Measurements from ENCODE around the gene LPP.

The LPP gene

DNA sequence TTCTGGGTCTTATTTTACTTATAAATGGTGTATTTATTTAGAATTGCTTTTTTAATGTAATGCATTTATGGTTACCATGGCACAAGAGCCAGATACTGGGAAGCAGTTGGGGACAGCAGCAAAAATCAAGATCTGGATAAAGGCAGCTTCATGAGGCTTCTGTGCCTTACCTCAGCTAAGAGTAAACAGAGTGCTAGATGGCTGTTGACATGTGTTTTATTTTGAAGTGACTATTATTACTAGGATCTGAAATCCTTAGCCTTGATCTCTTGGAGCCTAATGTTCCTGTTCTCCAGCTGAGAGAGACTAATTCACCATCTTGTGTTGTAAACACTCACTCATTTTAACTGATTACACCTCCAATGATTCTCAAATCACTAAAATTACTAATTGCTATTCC, 317.8 kb downstream of the LPP start:
- H3K9me3 ChIP-seq (ENCODE audit: low read length), result no peaks in the 10 kb centered on the region
- no peaks in the 10 kb centered on the region for H3K27me3 ChIP-seq (ENCODE audit: insufficient read depth, low read length)
- no peak overlapping the region for H3K9ac ChIP-seq (ENCODE audit: low read length)
- H3K4me2 ChIP-seq (ENCODE audit: low read length), result no peak overlapping the region
- TF ChIP-seq EZH2 (IDR thresholded peaks at IDR 0.05; ENCODE audit: borderline replicate concordance, low read length), result no peak
- TF ChIP-seq, protein P1, sequence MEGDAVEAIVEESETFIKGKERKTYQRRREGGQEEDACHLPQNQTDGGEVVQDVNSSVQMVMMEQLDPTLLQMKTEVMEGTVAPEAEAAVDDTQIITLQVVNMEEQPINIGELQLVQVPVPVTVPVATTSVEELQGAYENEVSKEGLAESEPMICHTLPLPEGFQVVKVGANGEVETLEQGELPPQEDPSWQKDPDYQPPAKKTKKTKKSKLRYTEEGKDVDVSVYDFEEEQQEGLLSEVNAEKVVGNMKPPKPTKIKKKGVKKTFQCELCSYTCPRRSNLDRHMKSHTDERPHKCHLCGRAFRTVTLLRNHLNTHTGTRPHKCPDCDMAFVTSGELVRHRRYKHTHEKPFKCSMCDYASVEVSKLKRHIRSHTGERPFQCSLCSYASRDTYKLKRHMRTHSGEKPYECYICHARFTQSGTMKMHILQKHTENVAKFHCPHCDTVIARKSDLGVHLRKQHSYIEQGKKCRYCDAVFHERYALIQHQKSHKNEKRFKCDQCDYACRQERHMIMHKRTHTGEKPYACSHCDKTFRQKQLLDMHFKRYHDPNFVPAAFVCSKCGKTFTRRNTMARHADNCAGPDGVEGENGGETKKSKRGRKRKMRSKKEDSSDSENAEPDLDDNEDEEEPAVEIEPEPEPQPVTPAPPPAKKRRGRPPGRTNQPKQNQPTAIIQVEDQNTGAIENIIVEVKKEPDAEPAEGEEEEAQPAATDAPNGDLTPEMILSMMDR (IDR thresholded peaks at IDR 0.05; ENCODE audit: low read length), result no peak
- H3K4me3 ChIP-seq (ENCODE audit: low read depth, low read length, poor library complexity, severe bottlenecking), result no peak overlapping the region
- H3K4me1 ChIP-seq (ENCODE audit: insufficient read depth, low read length, severe bottlenecking), result no peaks in the 10 kb centered on the region
- no peaks in the 10 kb centered on the region for H3K9me2 ChIP-seq (ENCODE audit: low read depth, low read length)
- no peaks in the 10 kb centered on the region for H3K36me3 ChIP-seq (ENCODE audit: insufficient read depth, low read length)
- no peaks in the 10 kb centered on the region for H3K79me2 ChIP-seq (ENCODE audit: insufficient read depth, low read length)
- H4K20me1 ChIP-seq (ENCODE audit: insufficient read depth, low read length), result no peaks in the 10 kb centered on the region
- H3F3A ChIP-seq (ENCODE audit: insufficient read depth, low read length), result no peaks in the 10 kb centered on the region
- H2AFZ ChIP-seq (ENCODE audit: low read length), result no peak overlapping the region
- no peak overlapping the region for H3K27ac ChIP-seq (ENCODE audit: low read depth, low read length, poor library complexity, severe bottlenecking)

DNA sequence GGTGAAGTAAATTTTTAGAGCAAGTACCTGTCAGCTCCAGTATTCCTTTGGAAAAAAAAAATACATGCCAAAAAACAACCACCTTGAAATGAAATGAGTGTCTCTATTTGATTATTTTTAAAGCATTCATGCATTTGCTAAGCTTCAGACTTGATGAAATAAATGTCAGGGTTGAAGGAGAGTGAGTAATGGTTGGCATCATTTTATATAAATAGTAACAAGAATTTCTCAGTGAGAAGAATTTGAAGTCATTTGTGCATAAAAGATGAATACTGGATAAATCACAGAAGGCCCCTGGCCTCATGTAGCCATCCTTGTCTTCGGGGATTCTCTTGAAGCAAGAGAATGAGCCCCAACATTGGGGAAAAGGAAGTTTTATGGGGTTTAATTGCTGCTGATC, 318.4 kb downstream of the LPP start:
- no peaks in the 10 kb centered on the region for H4K20me1 ChIP-seq (ENCODE audit: insufficient read depth, low read length)
- H3K9me3 ChIP-seq (ENCODE audit: low read length), result no peaks in the 10 kb centered on the region
- no peaks in the 10 kb centered on the region for H3K9me2 ChIP-seq (ENCODE audit: low read depth, low read length)
- H3K27me3 ChIP-seq (ENCODE audit: insufficient read depth, low read length), result no peaks in the 10 kb centered on the region
- no peaks in the 10 kb centered on the region for H3K4me1 ChIP-seq (ENCODE audit: insufficient read depth, low read length, severe bottlenecking)
- H3K4me2 ChIP-seq (ENCODE audit: low read length), result no peak overlapping the region
- TF ChIP-seq, protein P1 (IDR thresholded peaks at IDR 0.05; ENCODE audit: low read length), result no peak
- TF ChIP-seq EZH2 (IDR thresholded peaks at IDR 0.05; ENCODE audit: borderline replicate concordance, low read length), result no peak
- H3K36me3 ChIP-seq (ENCODE audit: insufficient read depth, low read length), result no peaks in the 10 kb centered on the region
- no peaks in the 10 kb centered on the region for H3F3A ChIP-seq (ENCODE audit: insufficient read depth, low read length)
- no peak overlapping the region for H3K4me3 ChIP-seq (ENCODE audit: low read depth, low read length, poor library complexity, severe bottlenecking)
- no peak overlapping the region for H3K9ac ChIP-seq (ENCODE audit: low read length)
- no peak overlapping the region for H2AFZ ChIP-seq (ENCODE audit: low read length)
- no peak overlapping the region for H3K27ac ChIP-seq (ENCODE audit: low read depth, low read length, poor library complexity, severe bottlenecking)
- H3K79me2 ChIP-seq (ENCODE audit: insufficient read depth, low read length), result no peaks in the 10 kb centered on the region

DNA sequence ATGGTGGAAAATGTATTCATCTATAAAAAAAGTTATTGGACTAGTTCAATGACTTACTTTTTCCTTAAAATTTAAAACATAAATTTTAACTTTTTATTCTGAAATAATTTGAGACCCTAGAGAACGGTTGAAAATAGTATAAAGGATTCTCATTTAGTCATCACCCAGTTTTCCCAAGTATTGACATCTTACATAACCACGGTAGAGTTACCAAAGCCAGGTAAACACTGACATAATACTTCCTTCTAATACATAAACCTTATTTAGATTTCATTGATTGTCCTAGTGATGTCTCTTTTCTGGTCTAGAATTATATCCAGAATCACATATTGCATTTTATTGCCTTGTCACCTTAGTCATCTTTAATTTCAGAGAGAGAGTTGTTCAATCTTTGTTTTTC, 319.1 kb downstream of the LPP start:
- Histone ChIP-seq H3K79me2 (ENCODE audit: insufficient read depth, low read length) (no peaks in the 10 kb centered on the region), H3K27ac (ENCODE audit: low read depth, low read length, poor library complexity, severe bottlenecking) (no peak overlapping the region)

More for the DNA sequence above, 319.1 kb downstream of the LPP start:
- no peaks in the 10 kb centered on the region for H3K36me3 ChIP-seq (ENCODE audit: insufficient read depth, low read length)
- H3K4me1 ChIP-seq (ENCODE audit: insufficient read depth, low read length, severe bottlenecking), result no peaks in the 10 kb centered on the region
- no peak overlapping the region for H2AFZ ChIP-seq (ENCODE audit: low read length)
- H4K20me1 ChIP-seq (ENCODE audit: insufficient read depth, low read length), result no peaks in the 10 kb centered on the region
- TF ChIP-seq, protein P1 (IDR thresholded peaks at IDR 0.05; ENCODE audit: low read length), result no peak
- no peak for TF ChIP-seq EZH2 (IDR thresholded peaks at IDR 0.05; ENCODE audit: borderline replicate concordance, low read length)
- no peak overlapping the region for H3K9ac ChIP-seq (ENCODE audit: low read length)
- H3K4me3 ChIP-seq (ENCODE audit: low read depth, low read length, poor library complexity, severe bottlenecking), result no peak overlapping the region
- H3K9me2 ChIP-seq (ENCODE audit: low read depth, low read length), result no peaks in the 10 kb centered on the region
- no peak overlapping the region for H3K4me2 ChIP-seq (ENCODE audit: low read length)
- H3F3A ChIP-seq (ENCODE audit: insufficient read depth, low read length), result no peaks in the 10 kb centered on the region
- H3K27me3 ChIP-seq (ENCODE audit: insufficient read depth, low read length), result no peaks in the 10 kb centered on the region
- no peaks in the 10 kb centered on the region for H3K9me3 ChIP-seq (ENCODE audit: low read length)
